ENCODE measurements around the gene OSBPL2. TPM values are rescaled to one million over a fixed set of nuclear protein-coding genes. Genes with fewer than 3 reads are reported as not detected.

Gene OSBPL2
- total RNA-seq, 2 experiments from 2014 or later, result 23.6 to 24.3 TPM

GRCh38 chr20:62276439-62276838 is 38.1 kb downstream of the OSBPL2 start:
- ATAC-seq, result no peak
- Mint-ChIP-seq H3K4me1 (ENCODE audit: low read depth) (no peaks in the 10 kb centered on the region), H3K9me3 (no peaks in the 10 kb centered on the region), H3K36me3 (ENCODE audit: low read depth) (peaks cover 10% of the 10 kb centered on the region), H3K27ac (no peak overlapping the region), H3K4me3 (no peak overlapping the region), H3K27me3 (no peaks in the 10 kb centered on the region)
- ChIA-PET CTCF (no interaction called here), POLR2A (no interaction called here)
- DNase-seq, result no peak
- intact Hi-C loops (cut with micrococcal nuclease), result no loop called here
- TF ChIP-seq, protein P1, sequence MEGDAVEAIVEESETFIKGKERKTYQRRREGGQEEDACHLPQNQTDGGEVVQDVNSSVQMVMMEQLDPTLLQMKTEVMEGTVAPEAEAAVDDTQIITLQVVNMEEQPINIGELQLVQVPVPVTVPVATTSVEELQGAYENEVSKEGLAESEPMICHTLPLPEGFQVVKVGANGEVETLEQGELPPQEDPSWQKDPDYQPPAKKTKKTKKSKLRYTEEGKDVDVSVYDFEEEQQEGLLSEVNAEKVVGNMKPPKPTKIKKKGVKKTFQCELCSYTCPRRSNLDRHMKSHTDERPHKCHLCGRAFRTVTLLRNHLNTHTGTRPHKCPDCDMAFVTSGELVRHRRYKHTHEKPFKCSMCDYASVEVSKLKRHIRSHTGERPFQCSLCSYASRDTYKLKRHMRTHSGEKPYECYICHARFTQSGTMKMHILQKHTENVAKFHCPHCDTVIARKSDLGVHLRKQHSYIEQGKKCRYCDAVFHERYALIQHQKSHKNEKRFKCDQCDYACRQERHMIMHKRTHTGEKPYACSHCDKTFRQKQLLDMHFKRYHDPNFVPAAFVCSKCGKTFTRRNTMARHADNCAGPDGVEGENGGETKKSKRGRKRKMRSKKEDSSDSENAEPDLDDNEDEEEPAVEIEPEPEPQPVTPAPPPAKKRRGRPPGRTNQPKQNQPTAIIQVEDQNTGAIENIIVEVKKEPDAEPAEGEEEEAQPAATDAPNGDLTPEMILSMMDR (IDR thresholded peaks at IDR 0.05), result no peak

DNA sequence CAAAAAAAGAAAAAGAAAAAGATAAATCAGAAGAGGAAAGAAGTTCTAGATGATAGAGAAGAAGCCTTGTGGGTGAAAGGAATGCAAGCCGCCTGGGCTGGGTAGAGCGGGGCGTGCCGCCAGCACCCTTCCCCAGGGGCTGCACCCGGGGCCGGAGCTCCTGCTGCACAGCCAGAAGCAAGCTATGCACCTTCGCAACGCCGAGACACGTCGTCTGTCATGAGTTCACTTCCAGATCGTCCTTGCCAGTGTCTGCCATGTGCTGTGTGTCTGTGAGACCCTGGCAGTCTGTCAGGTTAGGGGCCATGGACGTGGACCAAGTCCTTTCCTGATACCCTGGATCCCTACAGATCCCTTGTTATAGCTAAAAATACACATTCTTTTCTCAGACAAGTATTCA is 38.9 kb downstream of the OSBPL2 start:
- Mint-ChIP-seq H3K4me1 (ENCODE audit: low read depth) (no peaks in the 10 kb centered on the region), H3K36me3 (ENCODE audit: low read depth) (peaks cover 9% of the 10 kb centered on the region), H3K27ac (no peak overlapping the region), H3K4me3 (no peak overlapping the region), H3K27me3 (no peaks in the 10 kb centered on the region), H3K9me3 (no peaks in the 10 kb centered on the region)
- CTCF ChIA-PET, result no interaction called here
- POLR2A ChIA-PET, result no interaction called here
- intact Hi-C loops (cut with micrococcal nuclease), result no loop called here
- ATAC-seq (no peak), DNase-seq (no peak)
- TF ChIP-seq, protein P1 (IDR thresholded peaks at IDR 0.05), result no peak

GRCh38 chr20:62280303-62280702 is 42.0 kb downstream of the OSBPL2 start:
- intact Hi-C loops (cut with micrococcal nuclease), result no loop called here
- no peak for DNase-seq
- TF ChIP-seq, protein P1 (IDR thresholded peaks at IDR 0.05), result no peak
- Mint-ChIP-seq H3K27me3 (no peaks in the 10 kb centered on the region), H3K27ac (no peak overlapping the region), H3K36me3 (ENCODE audit: low read depth) (peaks cover 9% of the 10 kb centered on the region), H3K4me1 (ENCODE audit: low read depth) (no peaks in the 10 kb centered on the region), H3K4me3 (no peak overlapping the region), H3K9me3 (no peaks in the 10 kb centered on the region)
- ChIA-PET CTCF (no interaction called here), POLR2A (no interaction called here)
- ATAC-seq, result no peak

DNA sequence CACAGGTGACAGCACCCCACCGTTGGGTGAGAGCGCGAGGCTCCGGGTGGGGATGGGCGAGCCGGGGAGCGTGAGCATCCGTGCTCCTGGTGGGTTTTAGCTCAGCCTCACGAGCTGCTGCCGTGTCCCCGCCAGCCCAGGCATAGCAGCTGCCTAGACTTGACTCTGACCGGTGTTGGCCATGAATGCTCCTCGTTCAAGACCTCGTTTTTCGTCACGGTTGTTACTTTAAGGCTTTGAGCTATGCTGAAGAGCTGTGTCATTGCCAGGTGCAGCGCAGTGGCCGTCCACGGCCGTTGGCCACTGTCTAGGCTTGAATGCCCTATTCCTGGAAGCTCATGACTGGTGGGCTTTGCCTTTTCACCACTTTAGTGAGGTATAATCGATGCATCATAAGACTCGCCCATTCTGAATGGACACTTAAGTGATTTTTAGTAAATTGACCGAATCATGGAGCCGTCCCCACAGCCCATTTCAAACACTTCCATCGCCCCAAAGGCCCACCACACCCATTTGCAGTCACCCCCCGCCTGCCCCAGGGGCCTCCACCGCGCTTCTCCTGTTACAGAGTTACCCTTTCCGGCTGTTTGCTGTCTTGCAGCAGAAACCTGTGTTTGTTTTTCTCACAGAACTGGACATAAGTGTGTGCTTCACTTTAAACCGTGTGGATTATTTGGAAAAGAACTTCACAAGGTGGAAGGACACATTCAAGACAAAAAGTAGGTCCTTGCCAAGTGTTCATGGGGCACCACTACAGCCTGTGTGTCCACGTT is 43.0 kb downstream of the OSBPL2 start:
- CTCF ChIA-PET, result no interaction called here
- peaks cover 8% of the 10 kb centered on the region for H3K36me3 Mint-ChIP-seq (ENCODE audit: low read depth)
- no peaks in the 10 kb centered on the region for H3K9me3 Mint-ChIP-seq
- H3K27me3 Mint-ChIP-seq, result no peaks in the 10 kb centered on the region
- DNase-seq, result no peak
- H3K4me1 Mint-ChIP-seq (ENCODE audit: low read depth), result no peaks in the 10 kb centered on the region
- no peak for ATAC-seq
- no peak overlapping the region for H3K4me3 Mint-ChIP-seq
- intact Hi-C loops (cut with micrococcal nuclease), result no loop called here
- TF ChIP-seq, protein P1 (IDR thresholded peaks at IDR 0.05), result no peak
- H3K27ac Mint-ChIP-seq, result no peak overlapping the region
- POLR2A ChIA-PET, result interaction anchor here (0.9 kb wide), 1 partner anchor 323 kb away, joined by 3 read pairs; no protein-coding TSS in a partner anchor

- POLR2A ChIA-PET, result no interaction called here
- no peak overlapping the region for H3K27ac Mint-ChIP-seq
- peaks cover 8% of the 10 kb centered on the region for H3K36me3 Mint-ChIP-seq (ENCODE audit: low read depth)
- H3K27me3 Mint-ChIP-seq, result no peaks in the 10 kb centered on the region
- CTCF ChIA-PET, result no interaction called here
- no peaks in the 10 kb centered on the region for H3K9me3 Mint-ChIP-seq
- intact Hi-C loops (cut with micrococcal nuclease), result no loop called here
- DNase-seq (no peak), ATAC-seq (no peak)
- TF ChIP-seq, protein P1 (IDR thresholded peaks at IDR 0.05), result no peak
- H3K4me3 Mint-ChIP-seq, result no peak overlapping the region
- H3K4me1 Mint-ChIP-seq (ENCODE audit: low read depth), result no peaks in the 10 kb centered on the region
Measured at GRCh38 chr20:62282103-62282502, 43.8 kb downstream of the OSBPL2 start.

Data from activated CD8-positive, alpha-beta T cell treated with anti-CD3 and anti-CD28 coated beads for 36 hours (primary cell).